Stimulated activated effector memory CD8-positive, alpha-beta T cell treated with anti-CD3 and anti-CD28 coated beads, Interleukin-12 subunit alpha, Interleukin-12 subunit beta, amount 100 ng/mL, for 72 hours (primary cell): ENCODE data around the gene FARS2.
"Not testable (repeated sequence)": the region's sequence is repeated elsewhere in the genome, so short reads cannot be mapped to it uniquely, and the experiment has no call there.

ENCODE experiments used
- ATAC-seq: fragments of 150-1000 bp; cut with Tn5 transposase; 2 replicates; pipeline ENCODE4 v1.10.0; 2021
- DNase-seq, 2 donors: peaks; one replicate each; pipeline ENCODE4 v3.0.0; 2021 to 2022; ENCODE audit warnings: low spot score in 2 of 2
- H3K27ac Mint-ChIP-seq: one replicate; pipeline ENCODE4 v1.8.0; 2022; ENCODE audit warnings: mild to moderate bottlenecking, mixed read lengths
- H3K36me3 Mint-ChIP-seq: one replicate; pipeline ENCODE4 v1.8.0; 2022; ENCODE audit warnings: mild to moderate bottlenecking, mixed read lengths
- H3K4me1 Mint-ChIP-seq: one replicate; pipeline ENCODE4 v1.8.0; 2022; ENCODE audit warnings: mixed read lengths
- H3K4me3 Mint-ChIP-seq: one replicate; pipeline ENCODE4 v1.8.0; 2022; ENCODE audit warnings: mild to moderate bottlenecking, mixed read lengths
- H3K9me3 Mint-ChIP-seq: one replicate; pipeline ENCODE4 v1.8.0; 2022; ENCODE audit warnings: mixed read lengths

The FARS2 gene

GRCh38 chr6:5785249-5785648, 523.9 kb downstream of the FARS2 start:
- H3K4me3 Mint-ChIP-seq: no peak overlapping the region
- no peaks in the 10 kb centered on the region for H3K9me3 Mint-ChIP-seq
- H3K36me3 Mint-ChIP-seq: no peaks in the 10 kb centered on the region
- DNase-seq: no peak
- ATAC-seq: no peak
- peaks cover 13% of the 10 kb centered on the region for H3K4me1 Mint-ChIP-seq
- no peak overlapping the region for H3K27ac Mint-ChIP-seq

DNA sequence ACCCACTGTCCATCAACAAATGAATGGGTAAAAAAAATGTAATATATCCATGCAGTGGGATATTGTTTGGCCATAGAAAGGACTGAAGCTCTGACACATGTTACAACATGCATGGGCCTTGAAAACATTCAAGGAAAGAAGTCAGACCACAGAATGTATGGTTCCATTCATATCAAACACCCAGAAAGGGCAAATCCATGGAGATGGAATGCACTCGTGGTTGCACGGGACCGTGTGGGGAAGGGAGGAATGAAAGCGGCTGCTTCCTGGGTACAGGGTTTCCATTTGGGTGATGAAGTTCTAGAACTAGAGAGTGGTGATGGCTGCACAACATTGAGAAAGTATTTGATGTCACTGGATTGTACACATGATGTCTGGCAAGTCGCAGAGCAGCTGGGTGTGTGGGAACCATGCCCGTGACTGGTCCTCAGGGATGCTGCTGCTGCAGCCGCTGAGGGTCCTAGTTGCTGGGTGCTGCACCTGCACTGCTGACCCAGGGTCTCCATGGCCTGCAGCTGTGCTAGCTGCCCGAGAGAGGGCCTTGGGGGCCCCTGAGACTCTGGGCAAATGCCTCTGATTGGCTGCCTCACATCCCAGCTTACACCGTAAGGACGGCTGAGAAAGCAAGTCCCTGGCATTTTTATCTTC, 525.1 kb downstream of the FARS2 start:
- DNase-seq (no peak), ATAC-seq (no peak)
- no peaks in the 10 kb centered on the region for H3K36me3 Mint-ChIP-seq
- H3K4me1 Mint-ChIP-seq: peaks cover 16% of the 10 kb centered on the region
- no peaks in the 10 kb centered on the region for H3K9me3 Mint-ChIP-seq
- no peak overlapping the region for H3K27ac Mint-ChIP-seq
- H3K4me3 Mint-ChIP-seq: no peak overlapping the region

DNA sequence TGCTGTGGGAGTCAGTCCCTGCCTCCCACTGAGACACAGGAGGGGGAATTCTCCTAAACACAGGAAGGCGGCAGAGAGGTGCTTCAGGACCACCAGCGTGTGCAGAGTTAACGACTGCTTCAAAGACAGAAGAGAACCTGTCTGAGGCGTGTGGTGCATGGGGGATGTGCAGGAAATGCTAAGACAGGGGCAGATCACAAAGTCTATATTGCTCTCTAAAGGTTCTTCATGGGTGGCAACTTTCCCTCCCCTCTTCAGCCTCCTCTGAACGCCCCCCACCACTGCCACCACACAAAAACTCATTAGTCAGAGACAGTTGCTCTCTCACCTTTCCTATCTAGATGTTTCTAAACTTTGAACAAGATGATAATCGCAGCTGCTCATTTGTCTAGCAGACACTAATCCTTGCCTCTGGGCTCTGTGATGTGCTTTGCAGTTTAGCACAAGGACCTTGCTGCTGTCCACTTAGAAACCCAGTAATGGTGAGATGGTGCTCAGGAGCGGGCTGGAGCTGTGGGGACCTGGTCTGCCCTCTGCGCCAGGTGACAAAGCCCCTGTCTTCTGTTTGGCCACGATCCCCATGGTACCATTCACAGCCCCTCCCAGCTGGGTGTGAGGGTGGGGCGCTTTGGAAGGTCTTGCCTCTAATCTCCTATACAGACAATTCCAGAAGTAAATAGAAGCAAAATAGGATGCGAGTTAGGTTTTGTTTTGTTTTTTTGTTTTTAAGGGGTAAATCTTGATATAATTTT, 525.8 kb downstream of the FARS2 start:
- no peak for ATAC-seq
- no peak for DNase-seq
- no peaks in the 10 kb centered on the region for H3K9me3 Mint-ChIP-seq
- H3K4me1 Mint-ChIP-seq: peaks cover 20% of the 10 kb centered on the region
- H3K36me3 Mint-ChIP-seq: no peaks in the 10 kb centered on the region
- H3K4me3 Mint-ChIP-seq: no peak overlapping the region
- no peak overlapping the region for H3K27ac Mint-ChIP-seq

DNA sequence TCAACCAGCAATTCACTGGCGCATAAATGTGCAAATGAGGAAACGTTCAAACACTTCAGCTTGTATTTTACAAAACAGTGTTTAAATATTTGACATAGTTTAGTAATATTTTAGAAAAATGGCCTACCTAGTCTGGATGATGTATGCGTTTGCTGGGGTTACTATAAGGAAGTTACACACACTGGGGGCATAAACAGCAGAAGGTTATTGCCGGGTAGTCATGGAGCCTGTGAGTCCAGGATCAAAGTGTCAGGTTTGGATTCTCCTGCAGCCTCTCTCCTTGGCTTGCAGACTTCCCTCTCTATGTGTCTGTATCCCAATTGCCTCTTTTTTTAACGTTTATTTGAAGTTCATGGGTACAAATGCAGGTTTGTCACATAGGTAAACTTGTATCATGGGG, 528.1 kb downstream of the FARS2 start:
- not testable (repeated sequence) for DNase-seq, H3K36me3 Mint-ChIP-seq, H3K9me3 Mint-ChIP-seq, H3K4me3 Mint-ChIP-seq, ATAC-seq, H3K27ac Mint-ChIP-seq
- peaks cover 27% of the 10 kb centered on the region for H3K4me1 Mint-ChIP-seq

DNA sequence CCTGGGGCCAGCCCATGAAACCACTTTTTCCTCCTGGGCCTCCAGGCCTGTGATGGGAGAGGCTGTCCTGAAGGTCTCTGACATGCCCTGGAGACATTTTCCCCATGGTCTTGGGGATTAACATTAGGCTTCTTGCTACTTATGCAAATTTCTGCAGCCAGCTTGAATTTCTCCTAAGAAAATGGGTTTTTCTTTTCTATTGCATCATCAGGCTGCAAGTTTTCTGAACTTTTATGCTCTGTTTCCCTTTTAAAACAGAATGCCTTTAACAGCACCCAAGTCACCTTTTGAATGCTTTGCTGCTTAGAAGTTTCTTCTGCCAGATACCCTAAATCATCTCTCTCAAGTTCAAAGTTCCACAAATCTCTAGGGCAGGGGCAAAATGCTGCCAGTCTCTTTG, 535.2 kb downstream of the FARS2 start:
- not testable (repeated sequence) for H3K27ac Mint-ChIP-seq, H3K36me3 Mint-ChIP-seq

GRCh38 chr6:5806406-5806805, 545.1 kb downstream of the FARS2 start:
- H3K36me3 Mint-ChIP-seq, DNase-seq, H3K9me3 Mint-ChIP-seq, H3K27ac Mint-ChIP-seq, ATAC-seq, H3K4me3 Mint-ChIP-seq: not testable (repeated sequence)
- H3K4me1 Mint-ChIP-seq: peaks cover 10% of the 10 kb centered on the region

More for the DNA sequence above, 535.2 kb downstream of the FARS2 start:
- peaks cover 10% of the 10 kb centered on the region for H3K4me1 Mint-ChIP-seq
- not testable (repeated sequence) for H3K9me3 Mint-ChIP-seq, DNase-seq, ATAC-seq, H3K4me3 Mint-ChIP-seq

- peak; percentile 12 for ATAC-seq
These were observed 548.1 kb downstream of the FARS2 start for GRCh38 chr6:5809450-5809849.

DNA sequence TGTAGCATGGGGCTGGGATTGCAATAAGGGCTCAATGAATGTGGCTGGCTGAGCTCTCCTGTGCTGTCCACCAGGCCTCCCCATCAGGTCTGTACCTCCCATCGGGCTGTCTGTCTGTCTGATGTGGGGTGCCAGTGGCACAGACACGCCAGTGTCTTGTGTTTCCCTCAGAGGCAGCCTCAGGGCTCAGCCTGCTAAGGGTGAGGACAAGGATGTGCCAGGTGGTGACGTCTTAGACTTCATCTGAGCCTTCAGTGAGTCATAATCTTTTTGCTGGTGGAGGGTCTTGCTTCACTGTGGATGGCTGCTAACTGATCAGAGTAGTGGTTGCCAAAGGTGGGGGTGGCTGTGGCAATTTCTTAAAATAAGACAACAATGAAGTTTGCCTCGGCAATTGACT, 550.7 kb downstream of the FARS2 start:
- ATAC-seq (no peak), DNase-seq (no peak)
- no peak overlapping the region for H3K27ac Mint-ChIP-seq
- H3K36me3 Mint-ChIP-seq: no peaks in the 10 kb centered on the region
- no peak overlapping the region for H3K4me3 Mint-ChIP-seq
- no peaks in the 10 kb centered on the region for H3K9me3 Mint-ChIP-seq
- H3K4me1 Mint-ChIP-seq: peaks cover 25% of the 10 kb centered on the region

More at GRCh38 chr6:5809450-5809849, 548.1 kb downstream of the FARS2 start:
- Mint-ChIP-seq H3K4me3 (no peak overlapping the region), H3K36me3 (no peaks in the 10 kb centered on the region), H3K4me1 (peaks cover 24% of the 10 kb centered on the region), H3K27ac (peak overlapping the region; percentile 38), H3K9me3 (peaks cover 3% of the 10 kb centered on the region)
- no peak for DNase-seq

- peak overlapping the region; percentile 1 for H3K27ac Mint-ChIP-seq
- H3K9me3 Mint-ChIP-seq: no peaks in the 10 kb centered on the region
- peaks cover 25% of the 10 kb centered on the region for H3K4me1 Mint-ChIP-seq
- H3K4me3 Mint-ChIP-seq: peak overlapping the region; percentile 24
- no peaks in the 10 kb centered on the region for H3K36me3 Mint-ChIP-seq
- peak; percentile 39 for ATAC-seq
- no peak for DNase-seq
These were observed 552.3 kb downstream of the FARS2 start for GRCh38 chr6:5813625-5814027.

- Mint-ChIP-seq H3K36me3 (no peaks in the 10 kb centered on the region), H3K9me3 (no peaks in the 10 kb centered on the region), H3K4me3 (peak overlapping the region; percentile 24), H3K4me1 (peaks cover 25% of the 10 kb centered on the region), H3K27ac (no peak overlapping the region)
- DNase-seq: no peak
- ATAC-seq: no peak
These were observed 552.8 kb downstream of the FARS2 start for GRCh38 chr6:5814116-5814515.

- H3K4me3 Mint-ChIP-seq: no peak overlapping the region
- no peak for ATAC-seq
- H3K9me3 Mint-ChIP-seq: no peaks in the 10 kb centered on the region
These were observed 553.6 kb downstream of the FARS2 start for GRCh38 chr6:5814901-5815300.

DNA sequence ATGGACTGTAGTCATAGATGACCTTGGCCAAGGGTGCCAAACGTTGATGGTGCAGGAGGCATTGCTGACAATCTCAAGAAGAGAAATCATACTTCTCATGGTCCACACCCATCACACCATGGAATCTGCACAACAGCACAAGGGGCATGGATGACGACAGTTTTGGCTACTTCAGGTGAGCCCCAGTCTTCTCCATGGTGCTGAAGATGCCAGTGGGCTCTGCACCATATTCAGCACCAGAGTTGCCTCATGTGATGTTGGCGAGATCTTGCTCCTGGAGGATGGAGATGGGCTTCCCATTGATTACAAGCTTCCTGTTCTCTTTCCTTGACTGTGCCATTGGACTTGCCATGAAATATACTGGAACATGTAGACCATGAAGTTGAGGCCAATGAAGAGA, 556.6 kb downstream of the FARS2 start:
- H3K4me1 Mint-ChIP-seq: peaks cover 20% of the 10 kb centered on the region
- H3K27ac Mint-ChIP-seq: no peak overlapping the region
- DNase-seq: no peak
- no peaks in the 10 kb centered on the region for H3K9me3 Mint-ChIP-seq
- no peaks in the 10 kb centered on the region for H3K36me3 Mint-ChIP-seq
- no peak for ATAC-seq
- no peak overlapping the region for H3K4me3 Mint-ChIP-seq

More at GRCh38 chr6:5814901-5815300, 553.6 kb downstream of the FARS2 start:
- Mint-ChIP-seq H3K36me3 (no peaks in the 10 kb centered on the region), H3K4me1 (peaks cover 17% of the 10 kb centered on the region), H3K27ac (no peak overlapping the region)
- no peak for DNase-seq

DNA sequence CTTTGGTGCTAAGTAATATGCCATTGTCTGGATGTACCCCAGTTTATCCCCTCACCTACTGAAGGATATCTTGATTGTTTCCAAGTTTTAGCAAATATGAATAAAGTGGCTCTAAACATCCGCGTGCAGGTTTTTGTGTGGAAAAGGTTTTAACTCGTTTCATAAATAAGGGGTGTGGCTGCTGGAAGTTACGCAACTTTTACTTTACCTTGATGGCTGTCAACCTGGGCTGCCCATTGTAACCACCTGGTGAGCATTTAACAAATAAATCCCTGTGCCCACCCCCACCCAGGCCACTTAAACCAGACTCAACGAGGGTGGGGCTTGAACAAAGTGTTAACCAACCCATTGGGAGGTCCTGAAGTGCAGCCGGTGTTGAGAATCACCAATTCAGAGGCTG, 557.6 kb downstream of the FARS2 start:
- no peaks in the 10 kb centered on the region for H3K36me3 Mint-ChIP-seq
- H3K4me1 Mint-ChIP-seq: peaks cover 15% of the 10 kb centered on the region
- no peak overlapping the region for H3K27ac Mint-ChIP-seq
- no peaks in the 10 kb centered on the region for H3K9me3 Mint-ChIP-seq
- ATAC-seq: no peak
- DNase-seq: no peak
- no peak overlapping the region for H3K4me3 Mint-ChIP-seq
